A549 (cell line): ENCODE data around the gene PEDS1.

Experiments used
- CTCF ChIP-seq: fragments of >200 bp; sonication (Bioruptor Twin); formaldehyde crosslinking; IDR thresholded peaks from 3 replicates; pipeline ENCODE4 v1.5.1; 2016
- EP300 ChIP-seq, 2 experiments: fragments of >200 bp; sonication (Bioruptor Twin); formaldehyde crosslinking; IDR thresholded peaks; 2 replicates in 1 of 2; 3 replicates in 1 of 2; pipeline ENCODE4 v1.6.1; 2016 to 2017
- KDM1A ChIP-seq: fragments of 200-600 bp; sonication (generic); IDR thresholded peaks from 2 replicates; pipeline ENCODE4 v1.6.1; 2016; ENCODE audit warnings: low read depth, mild to moderate bottlenecking
- KDM5A ChIP-seq: fragments of 200-600 bp; sonication (generic); IDR thresholded peaks from 2 replicates; pipeline ENCODE4 v1.6.1; 2016; ENCODE audit warnings: antibody characterized with exemption, mild to moderate bottlenecking
- NPAS2 ChIP-seq: fragments of 250-450 bp; sonication (Bioruptor Pico); IDR thresholded peaks from 2 replicates; pipeline ENCODE4 v1.8.0; 2022; ENCODE audit warnings: mild to moderate bottlenecking, moderate library complexity, borderline replicate concordance
- POLR2A ChIP-seq: IDR thresholded peaks from 2 replicates; pipeline ENCODE4 v1.6.1; 2012; ENCODE audit warnings: mild to moderate bottlenecking, low read length
- USF2 ChIP-seq: fragments of 450-650 bp; IDR thresholded peaks from 2 replicates; pipeline ENCODE4 v1.6.1; 2014; ENCODE audit warnings: antibody characterized with exemption

GRCh38 chr20:50199703-50200102 is 46.2 kb upstream of the PEDS1 start:
- TF ChIP-seq KDM5A (no peak), CTCF (no peak), KDM1A (no peak), POLR2A (no peak), USF2 (no peak), NPAS2 (CRISPR knock-in tag) (no peak), EP300 (IDR thresholded peaks at IDR 0.05) (no peak)
